ENCODE measurements around the gene ANO4. TPM values are rescaled to one million over a fixed set of nuclear protein-coding genes. Genes with fewer than 3 reads are reported as not detected.

ANO4 gene
- total and polyA plus RNA-seq, 2 donors (not counting 1 experiment from before 2014, with no cell fraction given), result not detected

DNA sequence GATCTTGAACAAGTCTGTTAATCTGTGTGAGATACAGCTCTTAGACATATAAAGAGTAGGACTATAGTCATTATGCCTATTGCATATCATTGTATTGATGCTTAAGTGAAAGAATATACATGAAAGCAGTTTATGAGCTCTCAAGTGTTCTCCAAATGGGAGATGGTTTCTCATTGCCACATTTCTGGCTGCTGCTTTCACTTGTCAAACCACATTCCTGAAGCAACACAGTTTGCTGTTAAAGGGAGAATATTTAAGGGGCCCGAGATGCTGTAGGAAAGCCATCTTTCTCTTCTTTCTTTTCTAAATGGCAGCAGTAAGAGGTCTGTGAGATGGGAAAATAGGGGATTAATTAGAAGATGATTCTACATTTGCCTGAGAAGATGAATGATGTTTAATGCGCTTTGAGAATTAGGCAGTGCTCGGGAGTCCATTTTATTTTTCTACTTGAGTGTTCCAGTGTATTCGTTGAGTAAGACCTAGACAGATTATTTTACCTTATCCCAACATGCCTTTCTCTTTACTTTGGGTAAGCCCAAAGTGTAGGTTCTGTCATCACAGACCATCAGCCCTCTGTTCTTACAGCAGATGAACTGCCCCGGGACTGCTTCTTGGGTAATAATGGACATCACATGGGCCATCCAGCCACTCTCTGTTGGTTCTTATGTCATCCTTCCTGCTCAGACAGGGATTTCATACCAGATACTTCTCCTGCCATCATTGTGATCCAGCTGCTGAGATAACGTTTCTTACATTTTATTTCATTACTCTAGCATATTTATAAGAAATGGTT, 35.6 kb downstream of the ANO4 start:
- H3K4me2 ChIP-seq (replicated peaks; ENCODE audit: low read depth, low read length, poor library complexity, severe bottlenecking), result no peak overlapping the region
- no peaks in the 10 kb centered on the region for H3K9me3 ChIP-seq (ENCODE audit: control extremely low read depth in 1 of 3, control insufficient read depth in 2 of 3, insufficient read depth in 1 of 3, low read length in 2 of 3)
- POLR2A ChIA-PET, result no interaction called here
- CTCF ChIA-PET, result no interaction called here
- intact Hi-C loops (cut with micrococcal nuclease), result no loop called here
- TF ChIP-seq EZH2 (IDR thresholded peaks at IDR 0.05; ENCODE audit: borderline replicate concordance, insufficient read depth, low read depth, low read length, poor library complexity, severe bottlenecking), result no peak
- TF ChIP-seq, protein P1, sequence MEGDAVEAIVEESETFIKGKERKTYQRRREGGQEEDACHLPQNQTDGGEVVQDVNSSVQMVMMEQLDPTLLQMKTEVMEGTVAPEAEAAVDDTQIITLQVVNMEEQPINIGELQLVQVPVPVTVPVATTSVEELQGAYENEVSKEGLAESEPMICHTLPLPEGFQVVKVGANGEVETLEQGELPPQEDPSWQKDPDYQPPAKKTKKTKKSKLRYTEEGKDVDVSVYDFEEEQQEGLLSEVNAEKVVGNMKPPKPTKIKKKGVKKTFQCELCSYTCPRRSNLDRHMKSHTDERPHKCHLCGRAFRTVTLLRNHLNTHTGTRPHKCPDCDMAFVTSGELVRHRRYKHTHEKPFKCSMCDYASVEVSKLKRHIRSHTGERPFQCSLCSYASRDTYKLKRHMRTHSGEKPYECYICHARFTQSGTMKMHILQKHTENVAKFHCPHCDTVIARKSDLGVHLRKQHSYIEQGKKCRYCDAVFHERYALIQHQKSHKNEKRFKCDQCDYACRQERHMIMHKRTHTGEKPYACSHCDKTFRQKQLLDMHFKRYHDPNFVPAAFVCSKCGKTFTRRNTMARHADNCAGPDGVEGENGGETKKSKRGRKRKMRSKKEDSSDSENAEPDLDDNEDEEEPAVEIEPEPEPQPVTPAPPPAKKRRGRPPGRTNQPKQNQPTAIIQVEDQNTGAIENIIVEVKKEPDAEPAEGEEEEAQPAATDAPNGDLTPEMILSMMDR (IDR thresholded peaks at IDR 0.05), result no peak
- no peaks in the 10 kb centered on the region for H3K79me2 ChIP-seq (ENCODE audit: control insufficient read depth, insufficient read depth, low read length)
- no peak for DNase-seq
- Mint-ChIP-seq H3K9me3 (ENCODE audit: insufficient read depth) (no peaks in the 10 kb centered on the region), H3K4me1 (no peaks in the 10 kb centered on the region), H3K27ac (no peak overlapping the region), H3K4me3 (no peak overlapping the region), H3K27me3 (peaks cover 9% of the 10 kb centered on the region)
- no peaks in the 10 kb centered on the region for H3K27me3 ChIP-seq (replicated peaks in 1 of 4; ENCODE audit: control extremely low read depth in 1 of 4, control insufficient read depth in 3 of 4, insufficient read depth in 4 of 4, low read length in 3 of 4)
- H3K4me3 ChIP-seq (ENCODE audit: control extremely low read depth in 1 of 5, extremely low read depth in 1 of 5, insufficient read depth in 1 of 5, low read depth in 2 of 5, low read length in 4 of 5), result no peak overlapping the region
- H2AFZ ChIP-seq (ENCODE audit: insufficient read depth, low read depth, low read length, poor library complexity, severe bottlenecking), result no peak overlapping the region
- no peaks in the 10 kb centered on the region for H3K36me3 ChIP-seq (replicated peaks in 1 of 2; ENCODE audit: control extremely low read depth in 1 of 2, control insufficient read depth in 1 of 2, extremely low read depth in 1 of 2, insufficient read depth in 2 of 2, low read length in 1 of 2)
- H3K4me1 ChIP-seq (ENCODE audit: control insufficient read depth in 2 of 2, insufficient read depth in 2 of 2, low read length in 2 of 2), result no peaks in the 10 kb centered on the region
- no peak overlapping the region for H3K27ac ChIP-seq (ENCODE audit: low read length in 2 of 2)
- no peak for ATAC-seq (ENCODE audit: low read depth)
- 100% methylated on average over 1 of the region's 6 CpGs for WGBS (ENCODE audit: insufficient coverage)
- H4K20me1 ChIP-seq (ENCODE audit: control insufficient read depth, insufficient read depth, low read length, poor library complexity, severe bottlenecking), result no peaks in the 10 kb centered on the region
- H3K9ac ChIP-seq (ENCODE audit: low read length), result no peak overlapping the region

DNA sequence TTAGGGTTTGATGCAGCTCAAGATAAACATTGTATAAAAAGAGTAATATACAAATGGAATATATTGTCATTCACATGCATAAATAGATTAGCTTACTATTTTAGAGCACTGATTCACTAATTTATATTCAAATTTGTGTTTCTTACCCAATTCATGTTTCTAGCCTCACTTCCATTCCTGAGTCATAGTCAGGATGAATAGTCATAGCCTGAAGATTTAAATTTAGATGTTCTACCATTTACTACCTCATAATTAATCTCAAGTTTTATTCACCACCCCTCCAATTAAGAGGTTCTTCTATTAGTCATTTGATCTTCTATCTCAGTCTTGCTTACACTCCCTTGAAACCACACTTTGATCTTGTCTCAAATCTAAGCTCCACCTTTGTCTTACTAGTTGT, 38.7 kb downstream of the ANO4 start:
- Histone ChIP-seq H3K27me3 (replicated peaks in 1 of 4; ENCODE audit: control extremely low read depth in 1 of 4, control insufficient read depth in 3 of 4, insufficient read depth in 4 of 4, low read length in 3 of 4) (no peaks in the 10 kb centered on the region), H4K20me1 (ENCODE audit: control insufficient read depth, insufficient read depth, low read length, poor library complexity, severe bottlenecking) (no peaks in the 10 kb centered on the region), H3K27ac (ENCODE audit: low read length in 2 of 2) (no peak overlapping the region), H2AFZ (ENCODE audit: insufficient read depth, low read depth, low read length, poor library complexity, severe bottlenecking) (no peak overlapping the region), H3K36me3 (replicated peaks in 1 of 2; ENCODE audit: control extremely low read depth in 1 of 2, control insufficient read depth in 1 of 2, extremely low read depth in 1 of 2, insufficient read depth in 2 of 2, low read length in 1 of 2) (no peaks in the 10 kb centered on the region), H3K4me2 (replicated peaks; ENCODE audit: low read depth, low read length, poor library complexity, severe bottlenecking) (no peak overlapping the region), H3K4me3 (ENCODE audit: control extremely low read depth in 1 of 5, extremely low read depth in 1 of 5, insufficient read depth in 1 of 5, low read depth in 2 of 5, low read length in 4 of 5) (no peak overlapping the region), H3K9me3 (ENCODE audit: control extremely low read depth in 1 of 3, control insufficient read depth in 2 of 3, insufficient read depth in 1 of 3, low read length in 2 of 3) (no peaks in the 10 kb centered on the region), H3K79me2 (ENCODE audit: control insufficient read depth, insufficient read depth, low read length) (no peaks in the 10 kb centered on the region), H3K9ac (ENCODE audit: low read length) (no peak overlapping the region), H3K4me1 (ENCODE audit: control insufficient read depth in 2 of 2, insufficient read depth in 2 of 2, low read length in 2 of 2) (no peaks in the 10 kb centered on the region)
- POLR2A ChIA-PET, result no interaction called here
- Mint-ChIP-seq H3K27ac (no peak overlapping the region), H3K9me3 (ENCODE audit: insufficient read depth) (no peaks in the 10 kb centered on the region), H3K4me1 (no peaks in the 10 kb centered on the region), H3K27me3 (peaks cover 4% of the 10 kb centered on the region), H3K4me3 (no peak overlapping the region)
- ATAC-seq (ENCODE audit: low read depth) (no peak), DNase-seq (no peak)
- CTCF ChIA-PET, result no interaction called here
- intact Hi-C loops (cut with micrococcal nuclease), result no loop called here
- TF ChIP-seq EZH2 (IDR thresholded peaks at IDR 0.05; ENCODE audit: borderline replicate concordance, insufficient read depth, low read depth, low read length, poor library complexity, severe bottlenecking), result no peak
- TF ChIP-seq, protein P1 (IDR thresholded peaks at IDR 0.05), result no peak

Data from B cell (primary cell).